ENCODE measurements around the gene TEAD1. TPM values are rescaled to one million over a fixed set of nuclear protein-coding genes. Genes with fewer than 3 reads are reported as not detected.

The TEAD1 gene
- total RNA-seq, 6 experiments from 2014 or later: 28.3 to 41.5 (median 32.2) TPM

GRCh38 chr11:12666915-12667314, 7.3 kb upstream of the TEAD1 start:
- Histone ChIP-seq H3K27me3 (no peaks in the 10 kb centered on the region), H3K9me3 (no peaks in the 10 kb centered on the region), H3K4me3 (no peak overlapping the region), H3K27ac (no peak overlapping the region), H3K36me3 (no peaks in the 10 kb centered on the region), H3K4me1 (no peaks in the 10 kb centered on the region)
- no peak for ATAC-seq
- intact Hi-C loops (cut with DNase I): no loop called here
- 75% methylated on average over 3 of the region's 3 CpGs for WGBS (ENCODE audit: insufficient coverage, low coverage, low lambda C conversion rate, missing lambda C conversion rate)
- no peak for DNase-seq
- TF ChIP-seq, protein P1, sequence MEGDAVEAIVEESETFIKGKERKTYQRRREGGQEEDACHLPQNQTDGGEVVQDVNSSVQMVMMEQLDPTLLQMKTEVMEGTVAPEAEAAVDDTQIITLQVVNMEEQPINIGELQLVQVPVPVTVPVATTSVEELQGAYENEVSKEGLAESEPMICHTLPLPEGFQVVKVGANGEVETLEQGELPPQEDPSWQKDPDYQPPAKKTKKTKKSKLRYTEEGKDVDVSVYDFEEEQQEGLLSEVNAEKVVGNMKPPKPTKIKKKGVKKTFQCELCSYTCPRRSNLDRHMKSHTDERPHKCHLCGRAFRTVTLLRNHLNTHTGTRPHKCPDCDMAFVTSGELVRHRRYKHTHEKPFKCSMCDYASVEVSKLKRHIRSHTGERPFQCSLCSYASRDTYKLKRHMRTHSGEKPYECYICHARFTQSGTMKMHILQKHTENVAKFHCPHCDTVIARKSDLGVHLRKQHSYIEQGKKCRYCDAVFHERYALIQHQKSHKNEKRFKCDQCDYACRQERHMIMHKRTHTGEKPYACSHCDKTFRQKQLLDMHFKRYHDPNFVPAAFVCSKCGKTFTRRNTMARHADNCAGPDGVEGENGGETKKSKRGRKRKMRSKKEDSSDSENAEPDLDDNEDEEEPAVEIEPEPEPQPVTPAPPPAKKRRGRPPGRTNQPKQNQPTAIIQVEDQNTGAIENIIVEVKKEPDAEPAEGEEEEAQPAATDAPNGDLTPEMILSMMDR (IDR thresholded peaks at IDR 0.05): no peak
- no peak for TF ChIP-seq POLR2A (IDR thresholded peaks at IDR 0.05)

DNA sequence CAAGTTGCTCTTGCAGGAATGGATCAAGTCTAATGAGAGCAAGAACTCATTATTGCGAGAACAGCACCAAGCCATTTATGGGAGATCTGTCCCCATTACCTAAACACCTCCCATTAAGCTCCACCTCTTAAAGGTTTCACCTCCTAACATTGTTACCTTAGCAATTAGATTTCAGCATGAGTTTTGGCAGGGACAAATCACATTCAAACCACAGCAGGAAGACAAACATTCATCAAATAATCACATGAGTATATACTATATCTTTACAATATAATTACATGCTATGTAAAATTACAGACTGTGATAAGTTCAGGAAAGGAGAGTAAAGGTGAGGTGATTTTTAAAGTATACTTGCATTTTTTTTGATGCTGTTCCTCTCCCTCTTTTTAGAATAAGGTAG, 6.6 kb upstream of the TEAD1 start:
- 100% methylated on average over 1 of the region's 1 CpG for WGBS (ENCODE audit: insufficient coverage, low coverage, low lambda C conversion rate, missing lambda C conversion rate)
- ATAC-seq: no peak
- Histone ChIP-seq H3K27me3 (no peaks in the 10 kb centered on the region), H3K36me3 (no peaks in the 10 kb centered on the region), H3K27ac (no peak overlapping the region), H3K4me3 (no peak overlapping the region), H3K9me3 (no peaks in the 10 kb centered on the region), H3K4me1 (no peaks in the 10 kb centered on the region)
- TF ChIP-seq, protein P1 (IDR thresholded peaks at IDR 0.05): no peak
- no peak for DNase-seq
- intact Hi-C loops (cut with DNase I): no loop called here

GRCh38 chr11:12668166-12668565, 6.1 kb upstream of the TEAD1 start:
- Histone ChIP-seq H3K27me3 (no peaks in the 10 kb centered on the region), H3K9me3 (no peaks in the 10 kb centered on the region), H3K36me3 (no peaks in the 10 kb centered on the region), H3K4me1 (no peaks in the 10 kb centered on the region), H3K4me3 (no peak overlapping the region), H3K27ac (no peak overlapping the region)
- ATAC-seq (no peak), DNase-seq (no peak)
- intact Hi-C loops (cut with DNase I): no loop called here
- 62% methylated on average over 2 of the region's 2 CpGs for WGBS (ENCODE audit: insufficient coverage, low coverage, low lambda C conversion rate, missing lambda C conversion rate)
- TF ChIP-seq, protein P1 (IDR thresholded peaks at IDR 0.05): no peak
- no peak for TF ChIP-seq POLR2A (IDR thresholded peaks at IDR 0.05)

DNA sequence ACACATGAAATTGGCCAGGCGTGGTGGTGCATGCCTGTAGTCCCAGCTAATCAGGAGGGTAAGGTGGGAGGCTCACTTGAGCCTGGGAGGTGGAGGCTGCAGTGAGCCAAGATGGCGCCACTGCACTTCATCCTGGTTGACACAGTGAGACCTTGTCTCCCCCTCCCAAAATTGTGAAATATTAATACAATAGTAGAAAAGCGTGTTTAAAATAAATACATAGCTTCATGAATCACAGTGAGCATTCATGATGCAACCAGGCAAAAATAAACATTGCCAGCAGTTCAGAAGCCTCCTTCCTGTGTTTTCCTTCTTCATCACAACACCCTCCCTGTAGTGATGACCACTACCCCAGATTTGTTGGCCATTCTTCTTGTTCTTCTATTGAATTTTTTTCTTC, 4.3 kb upstream of the TEAD1 start:
- WGBS (ENCODE audit: insufficient coverage, low coverage, low lambda C conversion rate, missing lambda C conversion rate): 33% methylated on average over 1 of the region's 3 CpGs
- intact Hi-C loops (cut with DNase I): no loop called here

More for the DNA sequence above, 4.3 kb upstream of the TEAD1 start:
- Histone ChIP-seq H3K9me3 (no peaks in the 10 kb centered on the region), H3K36me3 (no peaks in the 10 kb centered on the region), H3K27ac (no peak overlapping the region), H3K27me3 (no peaks in the 10 kb centered on the region), H3K4me1 (no peaks in the 10 kb centered on the region), H3K4me3 (no peak overlapping the region)
- ATAC-seq: no peak
- TF ChIP-seq POLR2A (IDR thresholded peaks at IDR 0.05): no peak
- TF ChIP-seq, protein P1 (IDR thresholded peaks at IDR 0.05): no peak
- DNase-seq: no peak
